Thyroid gland (tissue), 4 donors: Measurements from ENCODE around the gene RASAL3. TPM values are rescaled to one million over a fixed set of nuclear protein-coding genes. Genes with fewer than 3 reads are reported as not detected.

ENCODE experiments used
- DNase-seq, 2 donors: peaks; one replicate each; pipeline ENCODE4 v3.0.0-alpha.2; 2019
- H3K27ac ChIP-seq, 3 donors: fragments of 200-600 bp; sonication (generic); 1 replicate in 2 of 3; 2 replicates in 1 of 3; pipeline ENCODE4 v1.5.1; 2016 to 2019; ENCODE audit warnings: mild to moderate bottlenecking in 1 of 3, moderate library complexity in 1 of 3
- H3K27me3 ChIP-seq: fragments of 200-600 bp; sonication (generic); one replicate; pipeline ENCODE4 v1.5.1; 2019
- H3K36me3 ChIP-seq, 2 donors: fragments of 200-600 bp; sonication (generic); one replicate each; pipeline ENCODE4 v1.5.1; 2016 to 2019
- H3K4me1 ChIP-seq, 2 donors: fragments of 200-600 bp; sonication (generic); one replicate each; pipeline ENCODE4 v1.5.1; 2017 to 2019
- H3K4me3 ChIP-seq, 3 donors: fragments of 200-600 bp; sonication (generic); replicated peaks in 1 of 3; 1 replicate in 2 of 3; 2 replicates in 1 of 3; pipeline ENCODE4 v1.5.1; 2016; ENCODE audit warnings: mild to moderate bottlenecking in 1 of 3
- H3K9me3 ChIP-seq: fragments of 200-600 bp; sonication (generic); one replicate; pipeline ENCODE4 v1.5.1; 2017
- POLR2A ChIP-seq, 2 donors: fragments of 450-650 bp; IDR thresholded peaks; one replicate each; pipeline ENCODE4 v1.6.1; 2017; ENCODE audit warnings: antibody characterized with exemption in 2 of 2, mild to moderate bottlenecking in 2 of 2, moderate library complexity in 1 of 2
- WGBS, 2 donors: methylation state at CpG; one replicate each; pipeline ENCODE4 v1.1.5; 2017; 5-methylcytosine and 5-hydroxymethylcytosine counted together
- intact Hi-C: fragments of 100-400 bp; cut with DNase I; formaldehyde crosslinking; loops from one replicate; pipeline ENCODE4 v1.15.1; 2023
- total RNA-seq, 4 donors: library from RNA; depleted of rRNA; stranded (reverse); fragments of >200 nt; gene quantifications; one replicate each; pipeline ENCODE4 v1.2.3, GENCODE V29; 2016
- TF ChIP-seq, protein P1 (sequence below), 6 experiments: fragments of 200-600 bp in 3 of 6; fragments of 450-650 bp in 3 of 6; sonication (generic) in 3 of 6; IDR thresholded peaks; one replicate each; pipeline ENCODE4 v1.5.1; 2016 to 2019; ENCODE audit warnings: antibody characterized with exemption in 6 of 6, mild to moderate bottlenecking in 2 of 6, inconsistent platforms in 1 of 6, moderate library complexity in 1 of 6

RASAL3 gene
- total RNA-seq, 4 donors from 2014 or later = 2.6 to 4.4 (median 3.7) TPM

DNA sequence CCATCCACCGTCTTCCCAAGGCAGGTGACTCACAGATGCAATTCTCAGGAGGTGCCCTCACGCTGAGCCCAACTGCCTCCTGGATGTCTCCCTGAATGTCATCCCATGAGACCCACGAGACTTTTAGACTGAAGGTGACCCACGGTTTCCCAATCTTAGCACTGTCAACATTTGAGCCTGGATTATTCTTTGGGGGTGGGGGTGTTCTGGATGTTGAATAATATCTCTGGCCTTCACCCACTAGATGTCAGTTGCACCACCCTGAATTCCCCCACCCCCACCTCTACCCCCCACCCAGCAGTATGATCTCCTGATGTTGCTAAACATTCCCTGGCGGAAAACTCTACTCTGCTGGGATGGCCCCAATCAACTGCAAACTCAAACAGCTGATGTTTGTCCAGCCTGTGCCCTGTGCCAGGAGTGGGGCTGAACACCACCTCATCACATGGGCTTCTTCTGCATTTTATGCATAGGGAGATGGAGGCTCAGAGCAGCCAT lies 41.8 kb upstream of the RASAL3 start:
- DNase-seq = no peak
- no peaks in the 10 kb centered on the region for H3K9me3 ChIP-seq
- no peak overlapping the region for H3K27ac ChIP-seq
- H3K4me1 ChIP-seq = peaks cover 0 to 6% of the 10 kb centered on the region in 2 donors
- no peak overlapping the region for H3K4me3 ChIP-seq
- intact Hi-C loops = no loop called here
- TF ChIP-seq POLR2A (IDR thresholded peaks at IDR 0.05) = no peak
- no peaks in the 10 kb centered on the region for H3K36me3 ChIP-seq
- H3K27me3 ChIP-seq = no peaks in the 10 kb centered on the region
- WGBS, 2 donors = 64 to 65% methylated on average over 3 to 5 of the region's 5 CpGs

DNA sequence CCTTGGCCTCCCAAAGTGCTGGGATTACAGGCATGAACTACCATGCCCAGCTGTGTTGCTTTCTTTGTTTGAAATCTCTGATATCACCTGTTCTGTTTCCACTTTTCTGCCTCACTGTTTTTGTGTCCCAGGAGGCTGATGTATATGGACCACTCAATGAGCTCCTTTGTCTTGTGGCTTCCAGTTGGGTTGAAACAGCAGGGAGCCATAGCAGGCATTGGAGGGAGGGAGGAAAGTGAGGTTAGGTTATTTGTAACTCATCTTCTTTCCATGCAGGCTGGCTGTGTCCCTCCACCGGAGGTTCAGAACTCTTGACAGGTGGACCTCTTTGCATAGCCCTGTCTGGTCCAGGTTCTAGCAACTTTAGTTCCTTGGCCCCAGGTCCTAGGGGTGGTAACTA lies 37.9 kb upstream of the RASAL3 start:
- WGBS, 2 donors = 33 to 39% methylated on average over 1 of the region's 1 CpG
- Histone ChIP-seq H3K4me3 (no peak overlapping the region), H3K36me3 (no peaks in the 10 kb centered on the region), H3K27ac (no peak overlapping the region), H3K27me3 (no peaks in the 10 kb centered on the region), H3K9me3 (no peaks in the 10 kb centered on the region), H3K4me1 (no peaks in the 10 kb centered on the region)
- TF ChIP-seq, protein P1, sequence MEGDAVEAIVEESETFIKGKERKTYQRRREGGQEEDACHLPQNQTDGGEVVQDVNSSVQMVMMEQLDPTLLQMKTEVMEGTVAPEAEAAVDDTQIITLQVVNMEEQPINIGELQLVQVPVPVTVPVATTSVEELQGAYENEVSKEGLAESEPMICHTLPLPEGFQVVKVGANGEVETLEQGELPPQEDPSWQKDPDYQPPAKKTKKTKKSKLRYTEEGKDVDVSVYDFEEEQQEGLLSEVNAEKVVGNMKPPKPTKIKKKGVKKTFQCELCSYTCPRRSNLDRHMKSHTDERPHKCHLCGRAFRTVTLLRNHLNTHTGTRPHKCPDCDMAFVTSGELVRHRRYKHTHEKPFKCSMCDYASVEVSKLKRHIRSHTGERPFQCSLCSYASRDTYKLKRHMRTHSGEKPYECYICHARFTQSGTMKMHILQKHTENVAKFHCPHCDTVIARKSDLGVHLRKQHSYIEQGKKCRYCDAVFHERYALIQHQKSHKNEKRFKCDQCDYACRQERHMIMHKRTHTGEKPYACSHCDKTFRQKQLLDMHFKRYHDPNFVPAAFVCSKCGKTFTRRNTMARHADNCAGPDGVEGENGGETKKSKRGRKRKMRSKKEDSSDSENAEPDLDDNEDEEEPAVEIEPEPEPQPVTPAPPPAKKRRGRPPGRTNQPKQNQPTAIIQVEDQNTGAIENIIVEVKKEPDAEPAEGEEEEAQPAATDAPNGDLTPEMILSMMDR (IDR thresholded peaks at IDR 0.05) = no peak
- no peak for TF ChIP-seq POLR2A (IDR thresholded peaks at IDR 0.05)
- intact Hi-C loops = no loop called here
- DNase-seq = no peak

DNA sequence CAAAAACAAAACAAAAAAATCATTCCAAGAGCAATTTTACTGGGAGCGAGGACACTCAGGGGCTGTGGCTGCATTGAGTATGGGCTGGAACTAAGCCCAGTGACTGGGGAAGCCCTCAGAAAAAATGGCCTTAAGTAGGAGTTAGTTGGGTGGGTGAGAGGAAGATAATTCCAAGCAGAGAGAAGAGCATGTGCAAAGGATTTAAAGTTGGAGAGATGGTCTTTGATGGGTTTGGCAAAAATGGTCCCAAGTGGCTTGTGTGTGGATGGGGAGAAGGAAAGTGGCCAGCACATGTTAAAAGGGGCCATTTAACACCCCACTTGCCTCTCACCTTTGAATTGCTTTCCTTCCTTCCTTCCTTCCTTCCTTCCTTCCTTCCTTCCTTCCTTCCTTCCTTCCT lies 37.3 kb upstream of the RASAL3 start:
- Histone ChIP-seq H3K36me3 (no peaks in the 10 kb centered on the region), H3K9me3 (no peaks in the 10 kb centered on the region), H3K27me3 (no peaks in the 10 kb centered on the region), H3K27ac (no peak overlapping the region), H3K4me1 (no peaks in the 10 kb centered on the region), H3K4me3 (no peak overlapping the region)
- no peak for DNase-seq
- intact Hi-C loops = no loop called here
- TF ChIP-seq, protein P1 (IDR thresholded peaks at IDR 0.05) = no peak
- no peak for TF ChIP-seq POLR2A (IDR thresholded peaks at IDR 0.05)
- 30 to 32% methylated on average over 1 of the region's 1 CpG for WGBS, 2 donors

DNA sequence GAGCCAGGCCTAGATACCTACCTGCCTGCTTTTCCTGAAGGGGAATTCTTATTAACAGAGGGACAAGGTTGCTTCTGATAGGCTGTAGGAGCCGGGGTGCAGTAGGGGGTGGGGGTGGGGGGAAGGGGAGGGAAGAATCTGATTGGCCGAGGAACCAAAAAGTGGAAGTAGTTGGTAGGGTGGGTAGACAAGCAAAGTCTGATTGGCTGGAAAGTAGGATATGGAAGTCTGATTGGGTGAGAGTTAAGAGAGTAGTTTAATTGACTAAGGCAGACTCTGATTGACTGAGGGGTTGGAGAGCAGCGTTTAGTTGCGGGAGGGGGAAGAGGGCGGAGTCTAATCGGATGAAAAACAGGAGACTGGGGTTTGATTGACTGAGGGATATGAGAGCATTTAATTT lies 34.6 kb upstream of the RASAL3 start:
- DNase-seq = no peak
- 59 to 62% methylated on average over 6 of the region's 6 CpGs for WGBS, 2 donors
- H3K4me1 ChIP-seq = no peaks in the 10 kb centered on the region
- H3K4me3 ChIP-seq = no peak overlapping the region
- intact Hi-C loops = no loop called here
- TF ChIP-seq, protein P1 (IDR thresholded peaks at IDR 0.05) = no peak
- TF ChIP-seq POLR2A (IDR thresholded peaks at IDR 0.05) = no peak
- H3K27me3 ChIP-seq = no peaks in the 10 kb centered on the region
- no peaks in the 10 kb centered on the region for H3K9me3 ChIP-seq
- H3K27ac ChIP-seq = no peak overlapping the region
- no peaks in the 10 kb centered on the region for H3K36me3 ChIP-seq

DNA sequence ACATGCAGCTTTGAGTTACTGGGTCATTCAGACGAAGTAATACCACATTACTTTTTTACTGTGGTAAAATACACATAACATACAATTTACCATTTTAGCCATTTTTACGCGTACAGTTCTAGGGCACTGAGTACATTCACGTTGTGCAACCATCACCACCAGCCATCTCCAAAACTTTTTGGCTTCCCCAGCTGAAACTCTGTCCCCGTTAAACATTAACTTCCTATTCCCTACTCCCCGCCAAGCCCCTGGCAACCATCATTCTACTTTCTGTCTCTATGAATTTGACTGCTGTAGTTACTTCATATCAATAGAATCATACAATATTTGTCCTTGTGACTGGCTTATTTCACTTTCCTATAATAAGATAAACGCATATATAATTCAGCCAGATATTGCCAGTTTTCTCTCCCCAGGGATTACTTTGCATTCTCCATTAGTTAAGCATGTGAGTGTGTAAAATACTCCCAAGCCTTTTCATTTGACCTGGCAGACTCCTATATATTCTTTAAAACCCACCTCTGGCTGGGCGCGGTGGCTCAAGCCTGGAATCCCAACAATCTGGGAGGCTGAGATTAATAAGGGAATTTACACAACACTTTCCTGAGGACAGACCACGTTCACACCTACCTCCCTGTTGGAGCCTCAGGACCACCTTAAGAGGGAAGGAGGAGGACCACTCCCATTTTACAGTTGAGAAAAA lies 34.0 kb upstream of the RASAL3 start:
- Histone ChIP-seq H3K36me3 (no peaks in the 10 kb centered on the region), H3K9me3 (no peaks in the 10 kb centered on the region), H3K4me1 (no peaks in the 10 kb centered on the region), H3K27me3 (no peaks in the 10 kb centered on the region), H3K4me3 (no peak overlapping the region), H3K27ac (no peak overlapping the region)
- intact Hi-C loops = no loop called here
- no peak for TF ChIP-seq POLR2A (IDR thresholded peaks at IDR 0.05)
- TF ChIP-seq, protein P1 (IDR thresholded peaks at IDR 0.05) = no peak
- DNase-seq = no peak
- WGBS, 2 donors = 75 to 83% methylated on average over 10 of the region's 10 CpGs
